Smooth muscle cell (in vitro differentiated cells): ENCODE measurements around the gene PTPRD. TPM values are rescaled to one million over a fixed set of nuclear protein-coding genes. Genes with fewer than 3 reads are reported as not detected.

Source experiments
- DNase-seq: peaks from one replicate; lab custom pipeline; 2025; ENCODE audit not compliant: unreplicated experiment; lab: John Stamatoyannopoulos, UW
- H2AFZ ChIP-seq: fragments of 200-600 bp; sonication (generic); 2 replicates; pipeline ENCODE4 v1.6.0; 2016; ENCODE audit warnings: antibody characterized with exemption, low read depth, mild to moderate bottlenecking
- H3F3A ChIP-seq: fragments of 200-600 bp; sonication (generic); 2 replicates; pipeline ENCODE4 v1.6.0; 2017; ENCODE audit warnings: antibody characterized with exemption, low read depth
- H3K27ac ChIP-seq: fragments of 200-600 bp; sonication (generic); 2 replicates; pipeline ENCODE4 v1.5.1; 2016; ENCODE audit warnings: low read depth, mild to moderate bottlenecking
- H3K27me3 ChIP-seq: fragments of 200-600 bp; sonication (generic); 2 replicates; pipeline ENCODE4 v1.6.1; 2016; ENCODE audit warnings: low read depth, mild to moderate bottlenecking
- H3K36me3 ChIP-seq: fragments of 200-600 bp; sonication (generic); 2 replicates; pipeline ENCODE4 v1.5.1; 2016; ENCODE audit warnings: low read depth
- H3K4me1 ChIP-seq: fragments of 200-600 bp; sonication (generic); 2 replicates; pipeline ENCODE4 v1.5.1; 2016; ENCODE audit warnings: low read depth
- H3K4me2 ChIP-seq: fragments of 200-600 bp; sonication (generic); 2 replicates; pipeline ENCODE4 v1.6.0; 2016; ENCODE audit warnings: mild to moderate bottlenecking
- H3K4me3 ChIP-seq: fragments of 200-600 bp; sonication (generic); 2 replicates; pipeline ENCODE4 v1.5.1; 2016; ENCODE audit warnings: mild to moderate bottlenecking
- H3K79me2 ChIP-seq: fragments of 200-600 bp; sonication (generic); 2 replicates; pipeline ENCODE4 v1.6.0; 2016; ENCODE audit warnings: low read depth, mild to moderate bottlenecking
- H3K9ac ChIP-seq: fragments of 200-600 bp; sonication (generic); 2 replicates; pipeline ENCODE4 v1.6.0; 2016; ENCODE audit warnings: low read depth
- H3K9me3 ChIP-seq: fragments of 200-600 bp; sonication (generic); replicated peaks from 2 replicates; pipeline ENCODE4 v1.5.1; 2016; ENCODE audit warnings: low read depth
- H4K20me1 ChIP-seq: fragments of 200-600 bp; sonication (generic); 2 replicates; pipeline ENCODE4 v1.6.0; 2016; ENCODE audit warnings: low read depth
- WGBS: methylation state at CpG from one replicate; pipeline ENCODE4 v1.1.7; 2016; ENCODE audit warnings: low lambda C conversion rate; 5-methylcytosine and 5-hydroxymethylcytosine counted together
- polyA plus RNA-seq: library from polyadenylated mRNA; unstranded; fragments of >200 nt; fragmentation: Nextera tagmentation; extraction: Ambion mirVana; gene quantifications from 2 replicates; pipeline ENCODE4 v1.2.1, GENCODE V29; 2016
- total RNA-seq: library from RNA; depleted of rRNA; stranded (reverse); fragments of >200 nt; gene quantifications from 2 replicates; pipeline ENCODE4 v1.2.3, GENCODE V29; 2014
- TF ChIP-seq, protein P1 (sequence below): fragments of 200-600 bp; sonication (generic); IDR thresholded peaks from 2 replicates; pipeline ENCODE4 v1.5.1; 2017; ENCODE audit warnings: borderline replicate concordance, mild to moderate bottlenecking, antibody characterized with exemption; ENCODE audit not compliant: insufficient read depth, poor library complexity, severe bottlenecking

PTPRD gene
- total and polyA plus RNA-seq, 2 experiments from 2014 or later: 6.5 to 61.0 TPM

DNA sequence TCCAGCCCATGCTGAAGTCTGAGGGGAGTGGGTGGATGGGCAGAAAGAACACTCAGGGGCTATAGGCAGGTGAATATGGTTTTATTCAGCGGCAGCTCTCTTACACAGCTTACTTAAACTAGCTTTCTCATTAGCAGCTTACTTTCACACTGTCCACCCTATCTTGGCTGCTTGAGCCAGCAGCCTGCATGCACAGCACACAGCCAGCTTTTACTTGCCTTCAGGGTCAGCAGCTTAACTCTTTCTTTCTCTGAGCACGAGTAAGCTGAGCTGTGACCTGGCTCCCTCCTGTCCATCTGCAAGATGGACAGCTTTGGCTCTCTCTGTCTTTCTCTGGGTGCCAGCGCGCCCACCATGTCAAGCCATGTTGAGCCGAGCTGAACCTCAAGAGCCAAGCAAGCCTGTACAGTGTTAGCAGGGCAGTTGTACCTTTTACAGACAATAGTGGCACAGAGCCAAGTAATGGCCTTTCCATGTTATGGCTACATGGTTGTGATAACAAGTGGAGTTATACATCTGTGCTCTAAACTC lies 1054.9 kb downstream of the PTPRD start:
- Histone ChIP-seq H3K27ac (no peak overlapping the region), H3K9me3 (no peaks in the 10 kb centered on the region), H3K4me2 (no peak overlapping the region), H3F3A (no peaks in the 10 kb centered on the region), H3K79me2 (no peaks in the 10 kb centered on the region), H3K4me3 (no peak overlapping the region), H3K36me3 (no peaks in the 10 kb centered on the region), H3K4me1 (no peaks in the 10 kb centered on the region), H4K20me1 (no peaks in the 10 kb centered on the region), H3K27me3 (no peaks in the 10 kb centered on the region), H3K9ac (no peak overlapping the region), H2AFZ (no peak overlapping the region)
- TF ChIP-seq, protein P1, sequence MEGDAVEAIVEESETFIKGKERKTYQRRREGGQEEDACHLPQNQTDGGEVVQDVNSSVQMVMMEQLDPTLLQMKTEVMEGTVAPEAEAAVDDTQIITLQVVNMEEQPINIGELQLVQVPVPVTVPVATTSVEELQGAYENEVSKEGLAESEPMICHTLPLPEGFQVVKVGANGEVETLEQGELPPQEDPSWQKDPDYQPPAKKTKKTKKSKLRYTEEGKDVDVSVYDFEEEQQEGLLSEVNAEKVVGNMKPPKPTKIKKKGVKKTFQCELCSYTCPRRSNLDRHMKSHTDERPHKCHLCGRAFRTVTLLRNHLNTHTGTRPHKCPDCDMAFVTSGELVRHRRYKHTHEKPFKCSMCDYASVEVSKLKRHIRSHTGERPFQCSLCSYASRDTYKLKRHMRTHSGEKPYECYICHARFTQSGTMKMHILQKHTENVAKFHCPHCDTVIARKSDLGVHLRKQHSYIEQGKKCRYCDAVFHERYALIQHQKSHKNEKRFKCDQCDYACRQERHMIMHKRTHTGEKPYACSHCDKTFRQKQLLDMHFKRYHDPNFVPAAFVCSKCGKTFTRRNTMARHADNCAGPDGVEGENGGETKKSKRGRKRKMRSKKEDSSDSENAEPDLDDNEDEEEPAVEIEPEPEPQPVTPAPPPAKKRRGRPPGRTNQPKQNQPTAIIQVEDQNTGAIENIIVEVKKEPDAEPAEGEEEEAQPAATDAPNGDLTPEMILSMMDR: no peak
- WGBS: 73% methylated on average over 5 of the region's 5 CpGs
- no peak for DNase-seq

DNA sequence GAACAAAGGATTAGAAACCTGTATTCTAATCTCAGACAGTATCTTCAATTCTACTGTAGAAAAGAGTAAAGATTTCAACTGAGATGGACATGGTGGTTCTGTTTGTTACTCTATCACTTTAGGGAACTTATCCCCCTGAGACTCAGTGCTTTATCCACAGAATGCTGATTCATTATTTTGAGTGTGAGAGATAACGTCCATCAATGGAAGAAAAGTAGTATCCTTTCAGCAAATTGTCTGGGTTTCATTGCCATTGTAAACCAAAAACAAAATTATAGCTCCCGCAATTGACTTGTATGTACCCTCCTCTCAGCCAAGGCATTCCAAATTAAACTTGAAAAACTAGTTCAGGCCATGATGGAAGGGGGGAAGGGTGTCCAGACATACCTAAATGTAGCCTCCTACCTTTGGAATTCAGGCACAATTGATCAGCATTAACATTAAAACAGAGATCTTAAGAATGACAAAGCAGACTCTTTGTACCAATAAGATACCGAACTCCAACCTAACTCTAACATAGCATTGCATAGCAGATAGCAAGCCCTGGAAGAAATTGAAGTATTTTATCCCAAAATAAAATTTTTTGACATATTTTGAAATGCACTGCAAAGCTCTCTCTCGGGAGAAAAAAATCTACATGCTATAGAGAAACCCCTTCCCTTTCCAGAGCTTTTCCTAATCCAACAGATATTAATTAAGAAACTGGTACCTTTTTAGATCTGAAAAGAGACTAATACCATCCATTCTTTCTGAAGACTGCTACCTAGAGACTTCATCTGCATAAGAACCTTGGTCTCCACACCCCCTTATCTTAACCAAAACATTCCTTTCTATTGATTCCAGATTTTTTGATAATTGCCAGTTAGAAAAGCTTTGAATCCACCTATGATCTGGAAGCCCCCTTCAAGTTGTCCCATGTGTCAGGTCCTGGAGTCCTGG lies 1055.7 kb downstream of the PTPRD start:
- no peaks in the 10 kb centered on the region for H3F3A ChIP-seq
- H3K4me3 ChIP-seq: no peak overlapping the region
- H3K79me2 ChIP-seq: no peaks in the 10 kb centered on the region
- 17% methylated on average over 4 of the region's 4 CpGs for WGBS
- no peaks in the 10 kb centered on the region for H3K4me1 ChIP-seq
- no peak for DNase-seq
- no peak overlapping the region for H3K9ac ChIP-seq
- no peak overlapping the region for H2AFZ ChIP-seq
- H3K27me3 ChIP-seq: no peaks in the 10 kb centered on the region
- H3K4me2 ChIP-seq: no peak overlapping the region
- TF ChIP-seq, protein P1: no peak
- no peak overlapping the region for H3K27ac ChIP-seq
- no peaks in the 10 kb centered on the region for H3K9me3 ChIP-seq
- H3K36me3 ChIP-seq: no peaks in the 10 kb centered on the region
- no peaks in the 10 kb centered on the region for H4K20me1 ChIP-seq

DNA sequence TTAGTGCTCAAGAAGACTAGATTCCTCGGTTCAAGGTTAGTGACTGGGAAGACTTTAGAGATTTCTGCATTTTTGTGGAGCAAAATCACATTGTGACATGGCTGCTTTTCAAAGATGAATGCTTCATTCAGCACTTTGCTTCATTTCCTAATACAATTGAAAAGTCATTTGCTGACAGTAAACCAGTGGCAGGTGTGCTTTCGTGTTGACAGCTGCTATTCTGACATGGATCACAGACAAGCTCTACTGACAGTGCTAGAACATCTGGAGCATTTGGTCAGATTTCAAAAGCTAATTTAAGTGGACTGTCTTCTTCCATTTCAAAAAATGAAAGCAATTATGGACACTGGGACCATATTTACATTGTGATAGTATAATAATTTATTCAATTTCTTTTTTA lies 1060.1 kb downstream of the PTPRD start:
- H3K4me1 ChIP-seq: no peaks in the 10 kb centered on the region
- no peak overlapping the region for H2AFZ ChIP-seq
- H3K9me3 ChIP-seq: no peaks in the 10 kb centered on the region
- H3K9ac ChIP-seq: no peak overlapping the region
- H3K36me3 ChIP-seq: no peaks in the 10 kb centered on the region
- no peak overlapping the region for H3K27ac ChIP-seq
- no peaks in the 10 kb centered on the region for H3K27me3 ChIP-seq
- 92% methylated on average over 2 of the region's 2 CpGs for whole genome bisulfite sequencing
- no peak overlapping the region for H3K4me3 ChIP-seq
- H4K20me1 ChIP-seq: no peaks in the 10 kb centered on the region
- no peak overlapping the region for H3K4me2 ChIP-seq
- H3F3A ChIP-seq: no peaks in the 10 kb centered on the region
- DNase-seq: no peak
- no peaks in the 10 kb centered on the region for H3K79me2 ChIP-seq
- TF ChIP-seq, protein P1: no peak
